Left ventricle myocardium superior (tissue), 1 donor: ENCODE results near the gene IRAK1BP1. TPM values are rescaled to one million over a fixed set of nuclear protein-coding genes. Genes with fewer than 3 reads are reported as not detected.
"Not testable (repeated sequence)": the region's sequence is repeated elsewhere in the genome, so short reads cannot be mapped to it uniquely, and the experiment has no call there.

Experiments
- ATAC-seq: fragments of 200-7000 bp; cut with Tn5 transposase; one replicate; pipeline ENCODE4 v1.9.1; 2020; ENCODE audit warnings: mild to moderate bottlenecking, moderate library complexity
- DNase-seq: peaks from one replicate; pipeline ENCODE4 v3.0.0-alpha.2; 2020
- intact Hi-C: fragments of 100-400 bp; cut with micrococcal nuclease; formaldehyde crosslinking; loops from one replicate; pipeline ENCODE4 v1.11.0; 2022
- long read RNA-seq: library from polyadenylated mRNA; unstranded; transcript quantifications from one replicate; pipeline ENCODE4 v2.0.0, GENCODE V29; 2021
- total RNA-seq: library from RNA; stranded (reverse); fragmentation: NEBNext Ultra II Directional; extraction: Animal tissue kit (Norgen Biotek cat#: 25700); gene quantifications from one replicate; pipeline ENCODE4 v1.2.1, GENCODE V29; 2021
- donor health status: DM: no; HTN: yes; CAD: no; lungs with severe emphysema.

Gene IRAK1BP1
- total RNA-seq, result 5.5 TPM
- long read RNA-seq, full-length matches to known transcripts, result 5 of 16 reads
- long read RNA-seq, partial matches to known transcripts, result 0 of 16 reads
- long read RNA-seq, other reads (novel, unspliced or antisense), result 11 of 16 reads

GRCh38 chr6:78867370-78868040, at the start of gene IRAK1BP1:
IRAK1BP1 (plus strand) TSS chr6:78867551; CDS start chr6:78867577, 26 bp downstream.
- DNase-seq, result peak; percentile 88
- peak; percentile 100 for ATAC-seq
- intact Hi-C loops, result no loop called here

- no peak for ATAC-seq
Observed at GRCh38 chr6:78824045-78824444, 43.3 kb upstream of the IRAK1BP1 start.

GRCh38 chr6:78829407-78829806, 37.9 kb upstream of the IRAK1BP1 start:
- DNase-seq, result no peak
- intact Hi-C loops, result no loop called here
- ATAC-seq, result no peak

More at GRCh38 chr6:78824045-78824444, 43.3 kb upstream of the IRAK1BP1 start:
- no peak for DNase-seq
- intact Hi-C loops, result no loop called here

GRCh38 chr6:78830805-78831204, 36.5 kb upstream of the IRAK1BP1 start:
- DNase-seq (no peak), ATAC-seq (no peak)
- intact Hi-C loops, result no loop called here

GRCh38 chr6:78831492-78831891, 35.9 kb upstream of the IRAK1BP1 start:
- intact Hi-C loops, result no loop called here
- ATAC-seq, result peak; percentile 85
- no peak for DNase-seq

- intact Hi-C loops, result no loop called here
- ATAC-seq, result peak; percentile 21
- no peak for DNase-seq
Observed at GRCh38 chr6:78832091-78832808, 35.1 kb upstream of the IRAK1BP1 start.

GRCh38 chr6:78835817-78836216, 31.5 kb upstream of the IRAK1BP1 start:
- DNase-seq (no peak), ATAC-seq (no peak)
- intact Hi-C loops, result no loop called here

- intact Hi-C loops, result no loop called here
- no peak for DNase-seq
- ATAC-seq, result no peak
Observed at GRCh38 chr6:78836598-78836997, 30.8 kb upstream of the IRAK1BP1 start.

- intact Hi-C loops, result no loop called here
- DNase-seq (no peak), ATAC-seq (no peak)
Observed at GRCh38 chr6:78841111-78841510, 26.2 kb upstream of the IRAK1BP1 start.

- intact Hi-C loops, result no loop called here
- DNase-seq (no peak), ATAC-seq (no peak)
Observed at GRCh38 chr6:78842953-78843352, 24.4 kb upstream of the IRAK1BP1 start.

- DNase-seq (no peak), ATAC-seq (no peak)
- intact Hi-C loops, result no loop called here
Observed at GRCh38 chr6:78844899-78845298, 22.5 kb upstream of the IRAK1BP1 start.

GRCh38 chr6:78845567-78845966, 21.8 kb upstream of the IRAK1BP1 start:
- intact Hi-C loops, result no loop called here
- DNase-seq, result no peak
- ATAC-seq, result no peak

GRCh38 chr6:78850621-78851020, 16.7 kb upstream of the IRAK1BP1 start:
- intact Hi-C loops, result no loop called here
- DNase-seq (no peak), ATAC-seq (no peak)

- intact Hi-C loops, result no loop called here
- DNase-seq (no peak), ATAC-seq (no peak)
Observed at GRCh38 chr6:78851156-78851555, 16.2 kb upstream of the IRAK1BP1 start.

- intact Hi-C loops, result no loop called here
- DNase-seq (no peak), ATAC-seq (no peak)
Observed at GRCh38 chr6:78854546-78854945, 12.8 kb upstream of the IRAK1BP1 start.

- ATAC-seq, intact Hi-C loops, DNase-seq: not testable (repeated sequence)
Observed at GRCh38 chr6:78858339-78858938, 8.9 kb upstream of the IRAK1BP1 start.

- intact Hi-C loops, result no loop called here
- ATAC-seq (no peak), DNase-seq (no peak)
Observed at GRCh38 chr6:78861509-78861908, 5.8 kb upstream of the IRAK1BP1 start.

GRCh38 chr6:78863576-78863975, 3.8 kb upstream of the IRAK1BP1 start:
- intact Hi-C loops, result no loop called here
- no peak for DNase-seq
- no peak for ATAC-seq

- no peak for DNase-seq
- intact Hi-C loops, result no loop called here
- ATAC-seq, result no peak
Observed at GRCh38 chr6:78864957-78865356, 2.4 kb upstream of the IRAK1BP1 start.

GRCh38 chr6:78867020-78867369, 356 bp upstream of the IRAK1BP1 start:
- intact Hi-C loops, result no loop called here
- DNase-seq, result no peak
- ATAC-seq, result peak; percentile 71
